ENCODE data around the gene GPC6.
"Not testable (repeated sequence)": the region's sequence is repeated elsewhere in the genome, so short reads cannot be mapped to it uniquely, and the experiment has no call there.

Gene GPC6

GRCh38 chr13:94280349-94280748 is 1053.7 kb downstream of the GPC6 start:
- no peak for DNase-seq

GRCh38 chr13:94280845-94281244 is 1054.2 kb downstream of the GPC6 start:
- DNase-seq: no peak

- no peak for DNase-seq
These were observed 1060.0 kb downstream of the GPC6 start for GRCh38 chr13:94286581-94286980.

GRCh38 chr13:94291631-94292322 is 1065.2 kb downstream of the GPC6 start:
- DNase-seq: no peak

GRCh38 chr13:94292323-94292640 is 1065.7 kb downstream of the GPC6 start:
- DNase-seq: no peak

GRCh38 chr13:94296471-94296870 is 1069.9 kb downstream of the GPC6 start:
- no peak for DNase-seq

- no peak for DNase-seq
These were observed 1071.7 kb downstream of the GPC6 start for GRCh38 chr13:94298346-94298745.

GRCh38 chr13:94300401-94300800 is 1073.8 kb downstream of the GPC6 start:
- DNase-seq: no peak

- no peak for DNase-seq
These were observed 1074.9 kb downstream of the GPC6 start for GRCh38 chr13:94301487-94301886.

- DNase-seq: not testable (repeated sequence)
These were observed 1076.4 kb downstream of the GPC6 start for GRCh38 chr13:94302847-94303565.

- DNase-seq: no peak
These were observed 1077.1 kb downstream of the GPC6 start for GRCh38 chr13:94303644-94304174.

- DNase-seq: no peak
These were observed 1078.4 kb downstream of the GPC6 start for GRCh38 chr13:94305033-94305432.

- DNase-seq: no peak
These were observed 1078.9 kb downstream of the GPC6 start for GRCh38 chr13:94305463-94305862.

- no peak for DNase-seq
These were observed 1079.3 kb downstream of the GPC6 start for GRCh38 chr13:94305934-94306333.

- no peak for DNase-seq
These were observed 1082.2 kb downstream of the GPC6 start for GRCh38 chr13:94308832-94309231.

GRCh38 chr13:94309576-94309975 is 1083.0 kb downstream of the GPC6 start:
- DNase-seq: no peak

GRCh38 chr13:94309997-94310855 is 1083.6 kb downstream of the GPC6 start:
- no peak for DNase-seq

GRCh38 chr13:94311893-94312292 is 1085.3 kb downstream of the GPC6 start:
- no peak for DNase-seq

GRCh38 chr13:94312511-94313216 is 1086.1 kb downstream of the GPC6 start:
- no peak for DNase-seq

GRCh38 chr13:94313321-94313910 is 1086.8 kb downstream of the GPC6 start:
- no peak for DNase-seq

- no peak for DNase-seq
These were observed 1087.3 kb downstream of the GPC6 start for GRCh38 chr13:94313926-94314325.

GRCh38 chr13:94315188-94315587 is 1088.6 kb downstream of the GPC6 start:
- no peak for DNase-seq
